Natural killer cell treated with Interleukin-12 subunit alpha and Interleukin-12 subunit beta and Interleukin-15 and Interleukin-18, amount 100 ng/mL, for 72 hours (primary cell): Measurements from ENCODE around the gene LOXL4. TPM values are rescaled to one million over a fixed set of nuclear protein-coding genes. Genes with fewer than 3 reads are reported as not detected.
A peak's percentile ranks its signal among the peaks of the same experiment; 100 is the strongest.

Experiments used
- ATAC-seq, 2 donors: fragments of 150-1000 bp; cut with Tn5 transposase in 1 of 2; sonication (Bioruptor Pico), chemical (Tn5 transposase) in 1 of 2; 2 replicates each; pipeline ENCODE4 v1.10.0; 2021
- DNase-seq: peaks from one replicate; pipeline ENCODE4 v3.0.0; 2022; ENCODE audit warnings: low spot score
- H3K27ac Mint-ChIP-seq, 2 donors: 1 replicate in 1 of 2; 2 replicates in 1 of 2; pipeline ENCODE4 v1.8.0; 2022; ENCODE audit warnings: mixed read lengths in 2 of 2, mild to moderate bottlenecking in 1 of 2, moderate library complexity in 1 of 2
- H3K27me3 Mint-ChIP-seq, 2 donors: 1 replicate in 1 of 2; 2 replicates in 1 of 2; pipeline ENCODE4 v1.8.0; 2022; ENCODE audit warnings: mixed read lengths in 2 of 2
- H3K36me3 Mint-ChIP-seq: one replicate; pipeline ENCODE4 v1.8.0; 2022; ENCODE audit warnings: mixed read lengths
- H3K4me1 Mint-ChIP-seq, 2 donors: 1 replicate in 1 of 2; 2 replicates in 1 of 2; pipeline ENCODE4 v1.8.0; 2022; ENCODE audit warnings: low read depth in 2 of 2, mixed read lengths in 2 of 2, mild to moderate bottlenecking in 1 of 2
- H3K4me3 Mint-ChIP-seq: one replicate; pipeline ENCODE4 v1.8.0; 2022; ENCODE audit warnings: mixed read lengths
- H3K9me3 Mint-ChIP-seq: 2 replicates; pipeline ENCODE4 v1.8.0; 2022; ENCODE audit warnings: mixed read lengths
- total RNA-seq, 2 donors: library from RNA; stranded (reverse); gene quantifications; one replicate each; pipeline ENCODE4 v1.2.3, GENCODE V29; 2022

Gene LOXL4
- total RNA-seq, 2 donors from 2014 or later = not detected

- no peaks in the 10 kb centered on the region for H3K36me3 Mint-ChIP-seq
- no peak overlapping the region for H3K4me3 Mint-ChIP-seq
- no peaks in the 10 kb centered on the region for H3K4me1 Mint-ChIP-seq
- H3K27me3 Mint-ChIP-seq = peaks cover 19 to 35% of the 10 kb centered on the region in 2 donors
- no peak overlapping the region for H3K27ac Mint-ChIP-seq
- no peak for ATAC-seq
- no peak for DNase-seq
- no peaks in the 10 kb centered on the region for H3K9me3 Mint-ChIP-seq
Measured at GRCh38 chr10:98286419-98286818, 18.4 kb upstream of the LOXL4 start.

- Mint-ChIP-seq H3K27me3 (peaks cover 24 to 45% of the 10 kb centered on the region in 2 donors), H3K27ac (no peak overlapping the region), H3K4me3 (no peak overlapping the region), H3K4me1 (no peaks in the 10 kb centered on the region), H3K9me3 (no peaks in the 10 kb centered on the region), H3K36me3 (no peaks in the 10 kb centered on the region)
- ATAC-seq = no peak
- DNase-seq = no peak
Measured at GRCh38 chr10:98285416-98285815, 17.4 kb upstream of the LOXL4 start.

GRCh38 chr10:98276311-98276710 lies 8.3 kb upstream of the LOXL4 start:
- ATAC-seq = peak in 1 of 2 donors; percentile 44

GRCh38 chr10:98274562-98274961 lies 6.6 kb upstream of the LOXL4 start:
- H3K9me3 Mint-ChIP-seq = no peaks in the 10 kb centered on the region
- ATAC-seq (no peak), DNase-seq (peak; percentile 16)
- peaks cover 15 to 17% of the 10 kb centered on the region in 2 donors for H3K27me3 Mint-ChIP-seq
- no peak overlapping the region for H3K27ac Mint-ChIP-seq
- no peak overlapping the region for H3K4me3 Mint-ChIP-seq
- H3K4me1 Mint-ChIP-seq = peaks cover 8 to 11% of the 10 kb centered on the region in 2 donors
- H3K36me3 Mint-ChIP-seq = no peaks in the 10 kb centered on the region

More at GRCh38 chr10:98276311-98276710, 8.3 kb upstream of the LOXL4 start:
- no peaks in the 10 kb centered on the region for H3K36me3 Mint-ChIP-seq
- no peak overlapping the region for H3K4me3 Mint-ChIP-seq
- peaks cover 20 to 27% of the 10 kb centered on the region in 2 donors for H3K27me3 Mint-ChIP-seq
- H3K4me1 Mint-ChIP-seq = peaks cover 8 to 11% of the 10 kb centered on the region in 2 donors
- DNase-seq = peak; percentile 54
- H3K27ac Mint-ChIP-seq = no peak overlapping the region
- H3K9me3 Mint-ChIP-seq = no peaks in the 10 kb centered on the region

- H3K9me3 Mint-ChIP-seq = no peaks in the 10 kb centered on the region
- no peak overlapping the region for H3K27ac Mint-ChIP-seq
- H3K4me1 Mint-ChIP-seq = peaks cover 11% of the 10 kb centered on the region in 2 donors
- peaks cover 6 to 21% of the 10 kb centered on the region in 2 donors for H3K27me3 Mint-ChIP-seq
- peak; percentile 28 for DNase-seq
- H3K4me3 Mint-ChIP-seq = no peak overlapping the region
- no peaks in the 10 kb centered on the region for H3K36me3 Mint-ChIP-seq
- no peak for ATAC-seq
Measured at GRCh38 chr10:98273057-98273850, 5.3 kb upstream of the LOXL4 start.

GRCh38 chr10:98272656-98273055 lies 4.7 kb upstream of the LOXL4 start:
- no peak for ATAC-seq
- Mint-ChIP-seq H3K4me1 (peaks cover 11 to 13% of the 10 kb centered on the region in 2 donors), H3K27me3 (peaks cover 5 to 21% of the 10 kb centered on the region in 2 donors), H3K36me3 (no peaks in the 10 kb centered on the region), H3K27ac (no peak overlapping the region), H3K9me3 (no peaks in the 10 kb centered on the region), H3K4me3 (no peak overlapping the region)
- DNase-seq = peak; percentile 58

- no peak overlapping the region for H3K27ac Mint-ChIP-seq
- no peaks in the 10 kb centered on the region for H3K36me3 Mint-ChIP-seq
- no peak for ATAC-seq
- no peaks in the 10 kb centered on the region for H3K9me3 Mint-ChIP-seq
- no peak overlapping the region for H3K4me3 Mint-ChIP-seq
- H3K27me3 Mint-ChIP-seq = peaks cover 5 to 21% of the 10 kb centered on the region in 2 donors
- H3K4me1 Mint-ChIP-seq = peaks cover 11 to 13% of the 10 kb centered on the region in 2 donors
- DNase-seq = peak; percentile 44
Measured at GRCh38 chr10:98272245-98272644, 4.3 kb upstream of the LOXL4 start.

GRCh38 chr10:98270786-98271185 lies 2.8 kb upstream of the LOXL4 start:
- no peak overlapping the region for H3K27ac Mint-ChIP-seq
- H3K36me3 Mint-ChIP-seq = no peaks in the 10 kb centered on the region
- H3K4me1 Mint-ChIP-seq = peaks cover 3 to 14% of the 10 kb centered on the region in 2 donors
- H3K27me3 Mint-ChIP-seq = peaks cover 12 to 26% of the 10 kb centered on the region in 2 donors
- DNase-seq (no peak), ATAC-seq (no peak)
- H3K9me3 Mint-ChIP-seq = no peaks in the 10 kb centered on the region
- H3K4me3 Mint-ChIP-seq = no peak overlapping the region

GRCh38 chr10:98270073-98270740 lies 2.2 kb upstream of the LOXL4 start:
- ATAC-seq = no peak
- Mint-ChIP-seq H3K27ac (no peak overlapping the region), H3K4me1 (peaks cover 0 to 12% of the 10 kb centered on the region in 2 donors), H3K36me3 (no peaks in the 10 kb centered on the region), H3K9me3 (no peaks in the 10 kb centered on the region), H3K27me3 (peaks cover 12 to 26% of the 10 kb centered on the region in 2 donors), H3K4me3 (no peak overlapping the region)
- DNase-seq = no peak

- H3K4me1 Mint-ChIP-seq = peaks cover 0 to 12% of the 10 kb centered on the region in 2 donors
- H3K27me3 Mint-ChIP-seq = peaks cover 12 to 24% of the 10 kb centered on the region in 2 donors
- no peak overlapping the region for H3K4me3 Mint-ChIP-seq
- no peaks in the 10 kb centered on the region for H3K36me3 Mint-ChIP-seq
- DNase-seq (no peak), ATAC-seq (no peak)
- no peaks in the 10 kb centered on the region for H3K9me3 Mint-ChIP-seq
- no peak overlapping the region for H3K27ac Mint-ChIP-seq
Measured at GRCh38 chr10:98269435-98269912, 1.5 kb upstream of the LOXL4 start.

- Mint-ChIP-seq H3K4me3 (peak overlapping the region; percentile 51), H3K9me3 (no peaks in the 10 kb centered on the region), H3K27me3 (peaks cover 12 to 23% of the 10 kb centered on the region in 2 donors), H3K27ac (no peak overlapping the region), H3K36me3 (no peaks in the 10 kb centered on the region), H3K4me1 (peaks cover 5 to 12% of the 10 kb centered on the region in 2 donors)
- ATAC-seq (no peak), DNase-seq (no peak)
Measured at GRCh38 chr10:98268694-98269431, 869 bp upstream of the LOXL4 start.

- peak overlapping the region; percentile 65 for H3K4me3 Mint-ChIP-seq
- no peak for ATAC-seq
Measured at GRCh38 chr10:98267069-98267893, 713 bp downstream of the LOXL4 start.

GRCh38 chr10:98266647-98267046 lies 1.3 kb downstream of the LOXL4 start:
- Mint-ChIP-seq H3K9me3 (no peaks in the 10 kb centered on the region), H3K36me3 (no peaks in the 10 kb centered on the region), H3K4me3 (peak overlapping the region; percentile 51), H3K27me3 (peaks cover 12 to 15% of the 10 kb centered on the region in 2 donors), H3K4me1 (peaks cover 5 to 8% of the 10 kb centered on the region in 2 donors), H3K27ac (peak overlapping the region in 1 of 2 donors; percentile 62)
- no peak for DNase-seq
- no peak for ATAC-seq

More at GRCh38 chr10:98267069-98267893, 713 bp downstream of the LOXL4 start:
- no peak for DNase-seq
- Mint-ChIP-seq H3K9me3 (no peaks in the 10 kb centered on the region), H3K27me3 (peaks cover 12 to 17% of the 10 kb centered on the region in 2 donors), H3K36me3 (no peaks in the 10 kb centered on the region), H3K27ac (peak overlapping the region in 1 of 2 donors; percentile 62), H3K4me1 (peaks cover 5 to 10% of the 10 kb centered on the region in 2 donors)
